Esophagus squamous epithelium (tissue), 4 donors: ENCODE measurements around the gene SLC25A51.

Experiments used
- CTCF ChIP-seq, 6 experiments: fragments of 450-650 bp in 4 of 6; fragments of 200-600 bp in 2 of 6; sonication (generic) in 2 of 6; IDR thresholded peaks; one replicate each; pipeline ENCODE4 v1.5.1; 2016 to 2019; ENCODE audit warnings: antibody characterized with exemption in 6 of 6, mild to moderate bottlenecking in 4 of 6, moderate library complexity in 4 of 6
- POLR2A ChIP-seq, 4 donors: fragments of 450-650 bp; IDR thresholded peaks; one replicate each; pipeline ENCODE4 v1.6.1; 2017; ENCODE audit warnings: antibody characterized with exemption in 4 of 4, mild to moderate bottlenecking in 4 of 4, moderate library complexity in 3 of 4

- no peak for TF ChIP-seq CTCF (IDR thresholded peaks at IDR 0.05)
- TF ChIP-seq POLR2A (IDR thresholded peaks at IDR 0.05) = no peak
Observed at GRCh38 chr9:37923796-37924427, 20.0 kb upstream of the SLC25A51 start.
